HG03280 (cell line): ENCODE results near the gene PEX10.

Experiments used
- ATAC-seq: cut with Tn5 transposase; IDR thresholded peaks from one replicate; pipeline ENCODE4 v1.9.1; 2021; ENCODE audit warnings: mild to moderate bottlenecking, moderate library complexity; ENCODE audit not compliant: unreplicated experiment

Gene PEX10

GRCh38 chr1:2376261-2376741, 36.1 kb downstream of the PEX10 start:
- no peak for ATAC-seq

GRCh38 chr1:2375923-2376260, 36.5 kb downstream of the PEX10 start:
- ATAC-seq: no peak

GRCh38 chr1:2375246-2375922, 37.0 kb downstream of the PEX10 start:
- ATAC-seq: no peak

GRCh38 chr1:2374252-2375155, 37.9 kb downstream of the PEX10 start:
- no peak for ATAC-seq

GRCh38 chr1:2373551-2374251, 38.7 kb downstream of the PEX10 start:
- ATAC-seq: no peak

GRCh38 chr1:2372551-2373490, 39.5 kb downstream of the PEX10 start:
- no peak for ATAC-seq

GRCh38 chr1:2368053-2368744, 44.2 kb downstream of the PEX10 start:
- ATAC-seq: no peak

- ATAC-seq: no peak
Observed at GRCh38 chr1:2363847-2364513, 48.4 kb downstream of the PEX10 start.

GRCh38 chr1:2360588-2361364, 51.6 kb downstream of the PEX10 start:
- no peak for ATAC-seq

GRCh38 chr1:2358651-2359640, 53.4 kb downstream of the PEX10 start:
- no peak for ATAC-seq

- no peak for ATAC-seq
Observed at GRCh38 chr1:2358072-2358471, 54.3 kb downstream of the PEX10 start.

- ATAC-seq: no peak
Observed at GRCh38 chr1:2356911-2357845, 55.2 kb downstream of the PEX10 start.

GRCh38 chr1:2356401-2356800, 56.0 kb downstream of the PEX10 start:
- ATAC-seq: no peak

- ATAC-seq: no peak
Observed at GRCh38 chr1:2355373-2356261, 56.7 kb downstream of the PEX10 start.
